ENCODE results near the gene ZNF407. TPM values are rescaled to one million over a fixed set of nuclear protein-coding genes. Genes with fewer than 3 reads are reported as not detected.

Gene ZNF407
- total and polyA plus RNA-seq, 8 donors: 2.1 to 49.0 (median 14.6) TPM

DNA sequence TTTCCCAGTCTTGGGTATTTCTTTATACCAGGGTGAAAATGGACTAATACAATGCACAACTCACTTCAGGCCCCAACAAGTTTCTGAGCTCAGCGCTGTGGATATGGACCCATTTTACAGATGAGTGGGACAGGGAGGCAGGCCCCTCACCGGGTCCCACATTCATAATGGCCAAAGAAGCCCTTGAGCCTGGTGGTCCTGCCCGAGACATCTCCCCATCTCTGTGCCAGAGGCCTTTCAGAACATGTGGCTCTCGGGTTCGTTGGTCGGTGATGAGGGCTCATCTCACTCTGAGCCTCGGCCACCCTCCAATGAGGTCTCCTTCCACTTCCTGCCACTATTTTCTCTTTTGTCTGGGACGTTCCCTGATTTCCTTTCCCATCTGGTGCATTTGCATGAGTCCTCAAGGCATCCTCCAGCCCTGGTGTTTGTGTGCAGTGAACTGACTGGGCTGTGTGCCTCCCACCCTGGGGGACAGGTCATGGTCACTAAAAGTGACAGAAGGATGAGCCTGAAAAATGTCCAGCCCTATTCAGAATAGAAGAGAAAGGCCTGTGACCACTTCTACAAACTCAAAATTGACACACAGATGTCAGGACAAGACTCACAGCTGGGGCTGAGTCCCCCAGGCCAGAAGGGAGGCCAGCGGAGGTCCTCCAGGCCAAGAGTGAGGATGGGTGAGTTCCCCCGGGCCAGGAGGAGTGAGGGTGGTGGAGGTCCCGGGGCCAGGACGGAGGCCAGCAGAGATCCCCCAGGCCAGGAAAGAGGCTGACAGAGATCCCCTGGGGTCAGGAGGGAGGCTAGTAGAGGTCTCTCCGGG lies 476.7 kb downstream of the ZNF407 start:
- H3K9me3 ChIP-seq: peaks cover 0 to 30% (median 12%) of the 10 kb centered on the region in 4 donors
- no peak overlapping the region for H3K4me3 ChIP-seq
- intact Hi-C loops (cut with DNase I; ENCODE audit: low total_unique reads): no loop called here
- 83 to 89% (median 88%) methylated on average over 13 of the region's 13 CpGs for WGBS, 5 donors
- TF ChIP-seq, protein P1, sequence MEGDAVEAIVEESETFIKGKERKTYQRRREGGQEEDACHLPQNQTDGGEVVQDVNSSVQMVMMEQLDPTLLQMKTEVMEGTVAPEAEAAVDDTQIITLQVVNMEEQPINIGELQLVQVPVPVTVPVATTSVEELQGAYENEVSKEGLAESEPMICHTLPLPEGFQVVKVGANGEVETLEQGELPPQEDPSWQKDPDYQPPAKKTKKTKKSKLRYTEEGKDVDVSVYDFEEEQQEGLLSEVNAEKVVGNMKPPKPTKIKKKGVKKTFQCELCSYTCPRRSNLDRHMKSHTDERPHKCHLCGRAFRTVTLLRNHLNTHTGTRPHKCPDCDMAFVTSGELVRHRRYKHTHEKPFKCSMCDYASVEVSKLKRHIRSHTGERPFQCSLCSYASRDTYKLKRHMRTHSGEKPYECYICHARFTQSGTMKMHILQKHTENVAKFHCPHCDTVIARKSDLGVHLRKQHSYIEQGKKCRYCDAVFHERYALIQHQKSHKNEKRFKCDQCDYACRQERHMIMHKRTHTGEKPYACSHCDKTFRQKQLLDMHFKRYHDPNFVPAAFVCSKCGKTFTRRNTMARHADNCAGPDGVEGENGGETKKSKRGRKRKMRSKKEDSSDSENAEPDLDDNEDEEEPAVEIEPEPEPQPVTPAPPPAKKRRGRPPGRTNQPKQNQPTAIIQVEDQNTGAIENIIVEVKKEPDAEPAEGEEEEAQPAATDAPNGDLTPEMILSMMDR (IDR thresholded peaks at IDR 0.05): no peak
- TF ChIP-seq POLR2A (IDR thresholded peaks at IDR 0.05) (no peak), POLR2AphosphoS5 (IDR thresholded peaks at IDR 0.05) (no peak), EP300 (IDR thresholded peaks at IDR 0.05) (no peak)
- peaks cover 0 to 20% (median 10%) of the 10 kb centered on the region in 4 donors for H3K4me1 ChIP-seq
- no peaks in the 10 kb centered on the region for H3K27me3 ChIP-seq
- no peak for DNase-seq
- H3K27ac ChIP-seq: no peak overlapping the region
- H3K36me3 ChIP-seq: no peaks in the 10 kb centered on the region

DNA sequence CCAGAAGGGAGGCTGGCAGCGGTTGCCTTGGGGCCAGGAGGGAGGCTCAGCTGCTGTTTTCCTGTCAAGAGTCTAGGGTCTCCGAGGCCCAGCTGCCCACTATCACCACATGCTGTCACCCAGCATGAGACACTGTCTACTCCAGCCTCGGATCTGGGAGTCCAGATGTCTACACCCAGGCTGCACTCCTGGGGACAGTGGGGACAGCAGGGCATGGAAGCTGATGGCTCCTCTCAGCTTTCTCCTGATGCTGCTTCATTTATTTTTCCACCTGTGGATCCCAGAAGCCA lies 477.3 kb downstream of the ZNF407 start:
- TF ChIP-seq EP300 (IDR thresholded peaks at IDR 0.05) (no peak), POLR2A (IDR thresholded peaks at IDR 0.05) (no peak), POLR2AphosphoS5 (IDR thresholded peaks at IDR 0.05) (no peak)
- TF ChIP-seq, protein P1 (IDR thresholded peaks at IDR 0.05): no peak
- H3K27me3 ChIP-seq: no peaks in the 10 kb centered on the region
- intact Hi-C loops (cut with DNase I; ENCODE audit: low total_unique reads): no loop called here
- no peaks in the 10 kb centered on the region for H3K36me3 ChIP-seq
- DNase-seq: no peak
- H3K9me3 ChIP-seq: peaks cover 0 to 30% (median 12%) of the 10 kb centered on the region in 4 donors
- no peak overlapping the region for H3K4me3 ChIP-seq
- 72 to 90% (median 85%) methylated on average over 2 to 3 of the region's 3 CpGs for WGBS, 5 donors
- H3K4me1 ChIP-seq: peaks cover 0 to 20% (median 9%) of the 10 kb centered on the region in 4 donors
- no peak overlapping the region for H3K27ac ChIP-seq

GRCh38 chr18:75075429-75075841 lies 477.8 kb downstream of the ZNF407 start:
- H3K36me3 ChIP-seq: no peaks in the 10 kb centered on the region
- H3K4me1 ChIP-seq: peaks cover 0 to 15% (median 4%) of the 10 kb centered on the region in 4 donors
- H3K9me3 ChIP-seq: peaks cover 0 to 30% (median 12%) of the 10 kb centered on the region in 4 donors
- TF ChIP-seq EP300 (IDR thresholded peaks at IDR 0.05): no peak
- no peak for TF ChIP-seq POLR2AphosphoS5 (IDR thresholded peaks at IDR 0.05)
- TF ChIP-seq, protein P1 (IDR thresholded peaks at IDR 0.05): no peak
- TF ChIP-seq POLR2A (IDR thresholded peaks at IDR 0.05): no peak
- intact Hi-C loops (cut with DNase I; ENCODE audit: low total_unique reads): no loop called here
- no peak overlapping the region for H3K27ac ChIP-seq
- DNase-seq: no peak
- no peaks in the 10 kb centered on the region for H3K27me3 ChIP-seq
- WGBS, 5 donors: 86 to 93% (median 93%) methylated on average over 7 to 12 of the region's 12 CpGs
- no peak overlapping the region for H3K4me3 ChIP-seq

GRCh38 chr18:75076286-75076685 lies 478.6 kb downstream of the ZNF407 start:
- H3K27me3 ChIP-seq: no peaks in the 10 kb centered on the region
- peaks cover 0 to 7% (median 0%) of the 10 kb centered on the region in 4 donors for H3K4me1 ChIP-seq
- intact Hi-C loops (cut with DNase I; ENCODE audit: low total_unique reads): no loop called here
- peaks cover 0 to 30% (median 12%) of the 10 kb centered on the region in 4 donors for H3K9me3 ChIP-seq
- TF ChIP-seq POLR2AphosphoS5 (IDR thresholded peaks at IDR 0.05) (no peak), EP300 (IDR thresholded peaks at IDR 0.05) (no peak), POLR2A (IDR thresholded peaks at IDR 0.05) (no peak)
- TF ChIP-seq, protein P1 (IDR thresholded peaks at IDR 0.05): no peak
- no peak overlapping the region for H3K4me3 ChIP-seq
- WGBS, 5 donors: 83 to 94% (median 89%) methylated on average over 5 of the region's 5 CpGs
- no peaks in the 10 kb centered on the region for H3K36me3 ChIP-seq
- H3K27ac ChIP-seq: no peak overlapping the region
- no peak for DNase-seq

Measured in stomach (tissue), 9 donors.